ENCODE results near the gene LOXL4.

- no peak for TF ChIP-seq CTCF (IDR thresholded peaks at IDR 0.05)
- no peak for TF ChIP-seq POLR2A (IDR thresholded peaks at IDR 0.05)
- TF ChIP-seq EP300 (IDR thresholded peaks at IDR 0.05; ENCODE audit: low read depth) = no peak
- no peak for TF ChIP-seq POLR2AphosphoS5 (IDR thresholded peaks at IDR 0.05)
Observed at GRCh38 chr10:98257198-98257597, 10.8 kb downstream of the LOXL4 start.

Data from transverse colon (tissue), 4 donors.